HG02852 (cell line): ENCODE data around the gene BOK.
"Not testable (repeated sequence)": the region's sequence is repeated elsewhere in the genome, so short reads cannot be mapped to it uniquely, and the experiment has no call there.

ENCODE experiments used
- ATAC-seq: cut with Tn5 transposase; IDR thresholded peaks from one replicate; pipeline ENCODE4 v1.9.1; 2021; ENCODE audit warnings: mild to moderate bottlenecking, moderate library complexity; ENCODE audit not compliant: unreplicated experiment

BOK gene

DNA sequence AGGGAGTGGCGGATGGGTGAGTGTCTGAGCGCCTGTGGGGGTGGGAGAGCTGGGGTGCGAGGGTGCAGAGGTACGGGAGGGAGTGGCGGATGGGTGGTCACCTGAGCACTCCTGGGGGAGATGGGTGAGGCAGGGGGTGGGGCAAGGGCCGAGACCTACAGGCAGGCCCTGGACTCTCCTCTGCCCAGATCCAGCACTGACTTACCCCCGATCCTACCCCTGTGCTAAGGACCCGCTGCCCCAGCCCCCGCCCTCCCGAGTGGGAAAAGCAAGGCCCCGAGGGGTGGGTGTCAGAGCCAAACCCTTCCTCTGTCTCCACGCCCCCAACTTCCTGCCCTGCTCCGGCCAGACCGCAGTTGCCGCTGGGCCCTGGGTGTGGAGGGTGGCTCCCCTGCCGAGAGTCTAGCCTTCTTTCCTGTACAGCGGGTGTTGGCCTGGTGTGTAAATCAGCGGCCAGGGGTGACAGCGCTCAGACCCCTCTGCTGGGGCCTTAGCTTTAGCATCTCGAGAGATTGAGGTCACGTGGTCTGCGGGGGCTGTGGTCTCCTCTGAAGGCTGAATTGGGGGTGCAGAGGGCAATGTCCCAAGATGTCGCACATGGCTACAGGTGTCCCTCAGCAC lies 12.5 kb downstream of the BOK start:
- ATAC-seq = no peak

- ATAC-seq = no peak
These were observed 13.5 kb downstream of the BOK start for GRCh38 chr2:241571821-241572620.

GRCh38 chr2:241572915-241573651 lies 14.5 kb downstream of the BOK start:
- ATAC-seq = not testable (repeated sequence)

- ATAC-seq = no peak
These were observed 15.2 kb downstream of the BOK start for GRCh38 chr2:241573741-241574140.

DNA sequence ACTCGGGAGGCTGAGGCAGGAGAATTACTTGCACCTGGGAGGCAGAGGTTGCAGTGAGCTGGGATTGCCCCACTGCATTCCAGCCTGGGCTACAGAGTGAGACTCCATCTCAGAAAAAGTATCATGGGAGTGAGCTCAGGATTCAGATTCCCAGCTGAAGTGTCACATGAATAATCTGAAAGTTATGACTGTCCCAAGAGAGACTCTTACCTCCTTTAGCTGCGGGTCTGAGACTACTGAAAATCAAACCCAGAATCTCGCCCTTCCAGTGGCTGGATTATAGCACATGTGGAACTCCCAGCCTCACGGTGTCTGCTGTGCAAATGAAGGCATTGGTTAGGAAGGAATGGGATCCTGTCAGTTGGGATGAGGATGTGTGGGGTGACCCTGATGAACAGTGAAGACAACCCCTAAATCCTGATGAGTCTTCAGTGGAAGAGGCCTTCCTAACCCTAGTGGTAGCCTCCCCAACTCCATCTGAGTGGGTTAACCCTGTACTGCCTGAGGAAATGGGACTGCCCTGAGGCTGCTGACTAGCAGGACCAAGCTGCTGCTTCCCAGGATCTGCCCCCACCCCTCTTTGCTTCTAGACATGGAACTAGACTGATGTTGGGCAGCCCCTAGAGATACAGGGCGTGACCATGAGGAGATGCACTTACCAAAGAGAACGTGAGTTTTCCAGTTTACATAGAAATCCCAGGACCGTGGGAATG lies 16.5 kb downstream of the BOK start:
- no peak for ATAC-seq

DNA sequence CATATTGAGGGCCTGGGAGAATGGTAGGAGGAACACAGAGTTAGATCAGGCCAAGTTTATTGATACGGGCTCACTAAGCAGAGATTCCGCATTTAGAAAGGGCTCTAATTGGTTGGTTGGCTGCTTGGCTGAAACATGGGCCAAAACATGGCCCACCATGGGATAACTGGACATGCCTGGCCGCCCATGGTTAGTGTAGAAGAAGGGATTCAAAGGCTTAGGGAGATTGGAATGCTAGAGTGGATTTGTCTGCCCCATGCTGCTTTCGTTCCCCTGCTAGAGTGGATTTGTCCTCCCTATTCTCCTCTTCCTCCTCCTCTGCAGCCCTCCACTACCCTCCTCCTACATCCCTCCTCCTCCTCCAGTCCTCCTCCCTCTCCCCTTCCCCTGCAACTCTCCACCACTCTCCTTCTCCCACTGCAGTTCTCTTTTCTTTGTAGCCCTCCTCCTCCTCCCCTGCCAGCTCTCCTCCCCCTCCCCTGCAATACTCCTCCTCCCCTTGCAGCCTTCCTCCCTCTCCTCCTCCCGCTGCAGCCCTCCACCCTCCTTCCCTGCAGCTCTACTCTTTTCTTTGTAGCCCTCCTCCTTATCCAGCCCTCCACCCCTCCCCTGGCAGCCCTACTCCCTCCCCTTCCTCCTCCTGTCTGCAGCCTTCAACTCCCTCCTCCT lies 17.2 kb downstream of the BOK start:
- ATAC-seq = no peak

- no peak for ATAC-seq
These were observed 17.7 kb downstream of the BOK start for GRCh38 chr2:241576293-241576654.

DNA sequence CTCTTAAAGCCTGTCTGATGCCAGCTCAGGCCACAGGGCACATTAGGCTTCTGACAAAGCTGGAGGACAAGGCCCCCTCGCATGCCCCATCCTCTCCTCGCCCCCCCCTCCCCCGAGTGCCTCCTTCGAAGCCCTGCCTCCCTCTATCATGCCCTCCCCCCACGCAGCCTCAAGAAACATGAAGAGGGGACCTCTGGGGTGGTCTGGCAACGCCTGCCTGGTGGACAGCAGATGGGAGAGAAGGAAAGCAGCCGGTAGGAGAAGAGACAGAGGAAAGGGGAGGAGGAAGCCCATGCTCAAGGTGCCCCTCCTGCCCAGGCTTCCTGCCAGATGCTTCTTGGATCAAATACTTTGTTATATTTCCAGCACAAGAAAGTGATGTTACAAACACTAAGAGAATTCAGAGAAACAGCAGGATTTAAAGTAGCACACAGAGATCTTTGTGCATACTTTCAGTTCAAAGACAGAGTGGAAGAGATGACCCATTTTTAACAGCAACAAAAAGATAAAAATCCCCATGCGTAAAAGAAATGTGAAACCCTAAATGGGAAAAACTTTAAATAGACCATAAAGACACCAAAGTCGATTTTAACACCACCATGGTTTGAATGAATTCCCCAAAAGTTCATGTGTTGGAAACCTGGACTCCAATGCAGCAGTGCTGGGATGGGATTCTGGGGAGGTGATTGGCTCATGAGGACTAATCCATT lies 19.0 kb downstream of the BOK start:
- ATAC-seq = no peak

DNA sequence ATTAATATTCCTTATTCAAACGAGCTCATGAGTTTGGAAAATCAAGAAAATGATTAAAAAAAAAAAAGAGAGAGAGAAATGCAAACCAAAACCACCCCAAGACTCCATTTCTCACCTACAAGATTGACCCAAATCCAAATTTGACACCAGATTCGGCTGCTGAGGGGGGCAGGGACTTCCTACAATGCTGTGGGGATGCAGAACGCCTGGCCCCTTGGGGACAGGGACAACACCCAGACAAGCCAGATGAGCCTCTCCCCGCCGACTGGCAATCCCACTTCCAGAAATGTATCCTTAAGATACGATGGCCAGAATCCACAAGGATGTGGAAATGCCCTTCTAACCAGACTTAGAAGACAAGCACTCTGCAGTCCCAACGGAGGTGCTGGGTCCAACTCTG lies 20.7 kb downstream of the BOK start:
- no peak for ATAC-seq

- ATAC-seq = no peak
These were observed 23.8 kb downstream of the BOK start for GRCh38 chr2:241582328-241582727.

- no peak for ATAC-seq
These were observed 24.3 kb downstream of the BOK start for GRCh38 chr2:241582806-241583205.

- ATAC-seq = no peak
These were observed 25.9 kb downstream of the BOK start for GRCh38 chr2:241584436-241584835.

DNA sequence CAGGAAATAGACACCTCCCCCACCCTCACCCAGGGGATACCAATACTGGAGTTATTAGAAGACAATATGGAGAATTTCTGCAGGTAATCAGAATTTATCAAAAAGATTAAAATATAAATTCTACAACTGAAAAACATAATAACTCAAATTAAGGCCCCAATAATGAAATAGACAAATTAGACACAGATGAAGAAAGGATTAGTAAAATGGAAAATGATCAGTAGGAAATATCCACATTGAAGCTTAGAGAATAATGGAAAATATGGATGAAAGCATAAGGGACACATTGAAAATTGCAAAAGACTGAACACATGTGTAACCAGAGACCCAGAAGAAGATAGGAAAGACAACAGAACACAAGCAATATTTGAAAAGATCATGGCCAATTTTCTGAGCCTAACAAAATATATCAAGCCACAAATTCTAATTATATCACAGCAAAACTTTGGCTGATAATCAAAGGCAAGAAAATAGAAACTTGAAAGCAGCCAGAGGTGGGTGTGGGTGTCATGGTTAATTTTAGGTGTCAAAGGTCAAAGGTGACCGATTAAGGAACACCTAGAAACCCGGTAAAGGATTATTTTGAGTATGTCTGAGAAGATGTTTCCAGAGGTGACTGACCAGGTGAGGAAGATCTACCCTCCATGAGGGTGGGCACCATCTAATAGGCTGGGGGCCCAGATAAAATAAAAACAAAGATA lies 28.2 kb downstream of the BOK start:
- ATAC-seq = no peak

DNA sequence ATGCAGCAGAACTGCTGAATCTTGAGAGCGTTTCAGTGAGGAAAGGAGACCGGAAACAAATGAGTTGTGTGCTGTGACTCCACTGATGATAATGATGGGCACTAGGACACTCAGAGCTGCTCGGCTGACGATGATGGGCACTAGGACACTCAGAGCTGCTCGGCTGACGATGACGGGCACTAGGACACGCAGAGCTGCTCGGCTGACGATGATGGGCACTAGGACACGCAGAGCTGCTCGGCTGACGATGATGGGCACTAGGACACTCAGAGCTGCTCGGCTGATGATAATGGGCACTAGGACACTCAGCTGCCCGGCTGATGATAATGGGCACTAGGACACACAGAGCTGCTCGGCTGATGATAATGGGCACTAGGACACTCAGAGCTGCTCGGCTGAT lies 31.3 kb downstream of the BOK start:
- not testable (repeated sequence) for ATAC-seq

DNA sequence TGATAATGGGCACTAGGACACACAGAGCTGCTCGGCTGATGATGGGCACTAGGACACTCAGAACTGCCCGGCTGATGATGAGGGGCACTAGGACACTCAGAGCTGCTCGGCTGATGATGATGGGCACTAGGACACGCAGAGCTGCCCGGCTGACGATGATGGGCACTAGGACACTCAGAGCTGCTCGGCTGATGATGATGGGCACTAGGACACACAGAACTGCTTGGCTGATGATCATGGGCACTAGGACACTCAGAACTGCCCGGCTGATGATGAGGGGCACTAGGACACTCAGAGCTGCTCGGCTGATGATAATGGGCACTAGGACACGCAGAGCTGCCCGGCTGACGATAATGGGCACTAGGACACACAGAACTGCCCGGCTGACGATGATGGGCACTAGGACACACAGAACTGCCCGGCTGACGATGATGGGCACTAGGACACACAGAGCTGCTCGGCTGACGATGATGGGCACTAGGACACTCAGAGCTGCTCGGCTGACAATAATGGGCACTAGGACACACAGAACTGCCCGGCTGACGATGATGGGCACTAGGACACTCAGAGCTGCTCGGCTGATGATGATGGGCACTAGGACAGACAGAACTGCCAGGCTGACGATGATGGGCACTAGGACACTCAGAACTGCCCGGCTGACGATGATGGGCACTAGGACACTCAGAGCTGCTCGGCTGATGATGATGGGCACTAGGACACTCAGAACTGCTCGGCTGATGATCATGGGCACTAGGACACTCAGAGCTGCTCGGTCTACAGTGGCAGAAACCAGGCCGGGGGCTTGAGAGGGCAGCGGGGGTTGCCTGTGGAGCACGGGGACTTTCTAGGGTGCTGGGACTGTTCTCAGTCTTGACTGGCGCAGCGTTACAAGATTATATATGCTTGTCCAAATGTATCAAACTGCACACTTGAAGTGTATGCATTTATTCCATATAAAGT lies 32.2 kb downstream of the BOK start:
- ATAC-seq = not testable (repeated sequence)

DNA sequence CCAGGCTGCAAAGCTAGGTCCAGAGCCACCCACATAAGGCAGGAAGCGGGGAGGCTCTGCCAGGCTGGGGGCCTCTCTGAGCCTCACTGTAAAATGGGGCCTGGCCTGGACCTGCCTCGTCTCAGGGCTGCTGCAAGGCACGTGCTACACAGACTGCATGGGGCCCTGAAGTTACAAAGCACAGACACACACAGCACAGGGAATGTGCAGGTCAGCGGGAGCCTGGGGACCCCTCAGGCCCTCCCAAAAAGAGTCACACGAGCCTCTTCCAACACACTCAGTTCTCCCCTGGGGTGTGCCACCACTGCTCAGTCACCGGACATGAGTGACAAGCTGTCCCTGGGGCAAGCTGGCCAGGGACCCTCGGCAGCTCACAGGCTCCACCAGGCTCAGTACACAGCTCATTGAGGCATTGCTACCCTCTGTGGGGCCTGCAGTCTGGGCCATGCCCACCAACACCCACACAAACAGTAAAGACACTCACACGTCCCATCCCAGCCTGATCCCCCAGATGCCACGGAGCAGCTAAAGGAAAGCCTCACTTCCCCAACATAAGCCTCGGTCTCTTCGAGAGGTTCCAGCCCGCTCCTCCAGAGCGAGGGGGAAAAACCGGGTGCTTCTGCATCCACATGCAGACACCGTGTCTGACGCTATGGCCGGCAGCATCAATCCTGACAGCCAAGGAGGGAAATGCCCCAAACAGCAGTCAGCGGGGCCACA lies 33.7 kb downstream of the BOK start:
- ATAC-seq = no peak

- no peak for ATAC-seq
These were observed 34.7 kb downstream of the BOK start for GRCh38 chr2:241593271-241593670.
